ENCODE data around the gene CHRNE.

- TF ChIP-seq POLR2A (IDR thresholded peaks at IDR 0.05): no peak
- TF ChIP-seq CTCF (IDR thresholded peaks at IDR 0.05): no peak
Measured at GRCh38 chr17:4853208-4853671, 49.7 kb downstream of the CHRNE start.

All from body of pancreas (tissue), 4 donors.